ENCODE results near the gene NSD1.

The NSD1 gene

DNA sequence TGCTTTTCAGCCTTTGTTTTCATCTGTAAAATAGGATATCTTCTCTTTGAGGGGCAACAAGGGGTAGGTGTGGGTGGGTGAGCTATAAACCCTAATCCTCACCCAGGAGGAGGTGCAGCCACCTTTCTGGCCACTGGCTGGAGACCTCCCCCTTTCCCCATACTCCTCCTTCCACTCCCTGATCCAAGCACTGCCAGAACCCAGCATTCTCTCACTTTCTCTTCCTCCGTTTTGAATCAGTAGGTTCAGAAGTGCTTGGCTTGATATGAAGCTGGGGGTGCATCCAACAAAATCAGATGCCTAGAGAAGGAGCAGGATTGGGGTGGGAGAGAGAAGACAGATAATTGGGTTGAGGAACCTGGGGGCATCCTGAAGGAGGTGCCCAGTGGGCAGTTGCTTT is 6.8 kb upstream of the NSD1 start:
- 100% methylated on average over 1 of the region's 1 CpG for WGBS
- H3K23ac ChIP-seq (ENCODE audit: low read length in 2 of 2), result no peak overlapping the region
- H4K91ac ChIP-seq (ENCODE audit: low read length), result no peak overlapping the region

DNA sequence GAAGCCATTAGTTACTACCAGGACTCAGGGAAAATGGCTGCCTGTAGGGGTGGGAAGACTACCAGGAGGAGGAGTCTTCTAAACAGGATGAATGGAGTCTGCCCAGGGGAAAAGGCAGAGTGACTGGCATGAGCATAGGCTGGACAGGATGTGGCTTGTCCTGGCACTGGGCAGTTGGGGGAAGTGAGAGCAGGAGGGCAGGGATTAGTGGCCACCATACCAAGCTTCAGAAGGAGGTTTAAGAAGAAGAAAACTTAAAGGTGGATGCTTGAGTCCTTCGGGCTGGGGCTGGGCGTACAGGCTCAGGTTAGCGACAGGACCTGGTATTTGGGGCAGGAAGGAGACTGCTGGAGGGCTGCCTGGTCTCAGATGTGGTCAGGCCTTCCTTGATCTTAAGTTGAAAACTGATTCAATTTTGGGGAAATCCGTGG is 5.0 kb upstream of the NSD1 start:
- H3K9me3 ChIP-seq (ENCODE audit: control insufficient read depth, low read length), result no peaks in the 10 kb centered on the region
- no peak overlapping the region for H2BK5ac ChIP-seq (ENCODE audit: low read depth, low read length, poor library complexity, severe bottlenecking)
- no peak overlapping the region for H3K18ac ChIP-seq (ENCODE audit: low read depth in 1 of 2, low read length in 2 of 2)
- no peak overlapping the region for H4K91ac ChIP-seq (ENCODE audit: low read length)
- no peak overlapping the region for H2BK12ac ChIP-seq (ENCODE audit: low read length in 2 of 2)
- H3K14ac ChIP-seq (ENCODE audit: low read length in 2 of 2), result no peak overlapping the region
- H2BK15ac ChIP-seq (ENCODE audit: low read depth, poor library complexity, severe bottlenecking), result no peak overlapping the region
- no peak overlapping the region for H3K27ac ChIP-seq (ENCODE audit: low read length, poor library complexity, severe bottlenecking)
- H4K8ac ChIP-seq (ENCODE audit: low read length), result no peak overlapping the region
- H3K4me2 ChIP-seq (ENCODE audit: low read length, poor library complexity, severe bottlenecking), result no peak overlapping the region
- H3K4me1 ChIP-seq (ENCODE audit: control insufficient read depth, insufficient read depth, low read depth, low read length), result peaks cover 22% of the 10 kb centered on the region
- no peak overlapping the region for H3K4ac ChIP-seq (ENCODE audit: low read depth in 1 of 2, low read length in 2 of 2)
- DNase-seq, result no peak
- H3K9ac ChIP-seq (ENCODE audit: low read length), result no peak overlapping the region
- H3K27me3 ChIP-seq (ENCODE audit: control insufficient read depth in 1 of 2, insufficient read depth in 1 of 2, low read length in 2 of 2), result no peaks in the 10 kb centered on the region
- 100% methylated on average over 4 of the region's 4 CpGs for WGBS
- no peak overlapping the region for H2AFZ ChIP-seq (ENCODE audit: low read depth, low read length)
- no peaks in the 10 kb centered on the region for H3K79me1 ChIP-seq (replicated peaks; ENCODE audit: low read length, poor library complexity, severe bottlenecking)
- no peak overlapping the region for H3K4me3 ChIP-seq (ENCODE audit: insufficient read depth in 1 of 2, low read depth in 1 of 2, low read length in 2 of 2)
- H2BK120ac ChIP-seq (ENCODE audit: low read depth, low read length), result no peak overlapping the region
- no peaks in the 10 kb centered on the region for H3K36me3 ChIP-seq (ENCODE audit: control insufficient read depth in 1 of 2, insufficient read depth in 2 of 2, low read depth in 1 of 2, low read length in 2 of 2)
- no peak overlapping the region for H2AK5ac ChIP-seq (ENCODE audit: low read length, severe bottlenecking)
- no peak overlapping the region for H3K23ac ChIP-seq (ENCODE audit: low read length in 2 of 2)

More for the DNA sequence above, 6.8 kb upstream of the NSD1 start:
- Histone ChIP-seq H3K18ac (ENCODE audit: low read depth in 1 of 2, low read length in 2 of 2) (no peak overlapping the region), H3K9me3 (ENCODE audit: control insufficient read depth, low read length) (no peaks in the 10 kb centered on the region), H2BK12ac (ENCODE audit: low read length in 2 of 2) (no peak overlapping the region), H3K4ac (ENCODE audit: low read depth in 1 of 2, low read length in 2 of 2) (no peak overlapping the region), H3K4me2 (ENCODE audit: low read length, poor library complexity, severe bottlenecking) (no peak overlapping the region), H3K9ac (ENCODE audit: low read length) (no peak overlapping the region), H3K79me1 (replicated peaks; ENCODE audit: low read length, poor library complexity, severe bottlenecking) (no peaks in the 10 kb centered on the region), H3K4me3 (ENCODE audit: insufficient read depth in 1 of 2, low read depth in 1 of 2, low read length in 2 of 2) (no peak overlapping the region), H4K8ac (ENCODE audit: low read length) (no peak overlapping the region), H2BK15ac (ENCODE audit: low read depth, poor library complexity, severe bottlenecking) (no peak overlapping the region), H2AFZ (ENCODE audit: low read depth, low read length) (no peak overlapping the region), H2AK5ac (ENCODE audit: low read length, severe bottlenecking) (no peak overlapping the region), H2BK120ac (ENCODE audit: low read depth, low read length) (no peak overlapping the region), H3K27ac (ENCODE audit: low read length, poor library complexity, severe bottlenecking) (no peak overlapping the region), H3K27me3 (ENCODE audit: control insufficient read depth in 1 of 2, insufficient read depth in 1 of 2, low read length in 2 of 2) (no peaks in the 10 kb centered on the region), H3K4me1 (ENCODE audit: control insufficient read depth, insufficient read depth, low read depth, low read length) (peaks cover 7% of the 10 kb centered on the region), H2BK5ac (ENCODE audit: low read depth, low read length, poor library complexity, severe bottlenecking) (no peak overlapping the region), H3K14ac (ENCODE audit: low read length in 2 of 2) (no peak overlapping the region), H3K36me3 (ENCODE audit: control insufficient read depth in 1 of 2, insufficient read depth in 2 of 2, low read depth in 1 of 2, low read length in 2 of 2) (no peaks in the 10 kb centered on the region)
- no peak for DNase-seq

- H2BK5ac ChIP-seq (ENCODE audit: low read depth, low read length, poor library complexity, severe bottlenecking), result no peak overlapping the region
- H2AFZ ChIP-seq (ENCODE audit: low read depth, low read length), result peak overlapping the region; percentile 67
- H3K36me3 ChIP-seq (ENCODE audit: control insufficient read depth in 1 of 2, insufficient read depth in 2 of 2, low read depth in 1 of 2, low read length in 2 of 2), result peaks cover 0 to 4% of the 10 kb centered on the region in 2 experiments
- H3K4ac ChIP-seq (ENCODE audit: low read depth in 1 of 2, low read length in 2 of 2), result peak overlapping the region in 1 of 2 experiments; percentile 13
- no peaks in the 10 kb centered on the region for H3K27me3 ChIP-seq (ENCODE audit: control insufficient read depth in 1 of 2, insufficient read depth in 1 of 2, low read length in 2 of 2)
- no peak overlapping the region for H3K14ac ChIP-seq (ENCODE audit: low read length in 2 of 2)
- H3K9me3 ChIP-seq (ENCODE audit: control insufficient read depth, low read length), result no peaks in the 10 kb centered on the region
- peak overlapping the region; percentile 24 for H2AK5ac ChIP-seq (ENCODE audit: low read length, severe bottlenecking)
- H3K4me1 ChIP-seq (ENCODE audit: control insufficient read depth, insufficient read depth, low read depth, low read length), result peaks cover 24% of the 10 kb centered on the region
- H4K8ac ChIP-seq (ENCODE audit: low read length), result no peak overlapping the region
- no peak overlapping the region for H4K91ac ChIP-seq (ENCODE audit: low read length)
- H2BK12ac ChIP-seq (ENCODE audit: low read length in 2 of 2), result no peak overlapping the region
- H2BK15ac ChIP-seq (ENCODE audit: low read depth, poor library complexity, severe bottlenecking), result no peak overlapping the region
- no peak overlapping the region for H3K4me3 ChIP-seq (ENCODE audit: insufficient read depth in 1 of 2, low read depth in 1 of 2, low read length in 2 of 2)
- H3K4me2 ChIP-seq (ENCODE audit: low read length, poor library complexity, severe bottlenecking), result no peak overlapping the region
- no peak overlapping the region for H3K18ac ChIP-seq (ENCODE audit: low read depth in 1 of 2, low read length in 2 of 2)
- H3K9ac ChIP-seq (ENCODE audit: low read length), result no peak overlapping the region
- 68% methylated on average over 5 of the region's 5 CpGs for WGBS
- no peak overlapping the region for H2BK120ac ChIP-seq (ENCODE audit: low read depth, low read length)
- peaks cover 6% of the 10 kb centered on the region for H3K79me1 ChIP-seq (replicated peaks; ENCODE audit: low read length, poor library complexity, severe bottlenecking)
- peak; percentile 38 for DNase-seq
- H3K27ac ChIP-seq (ENCODE audit: low read length, poor library complexity, severe bottlenecking), result no peak overlapping the region
- H3K23ac ChIP-seq (ENCODE audit: low read length in 2 of 2), result peak overlapping the region in 1 of 2 experiments; percentile 87
Measured at GRCh38 chr5:177130211-177131018, 3.2 kb upstream of the NSD1 start.

GRCh38 chr5:177131019-177131320 is 2.6 kb upstream of the NSD1 start:
- Histone ChIP-seq H3K23ac (ENCODE audit: low read length in 2 of 2) (no peak overlapping the region), H4K91ac (ENCODE audit: low read length) (no peak overlapping the region), H3K9ac (ENCODE audit: low read length) (no peak overlapping the region), H3K79me1 (replicated peaks; ENCODE audit: low read length, poor library complexity, severe bottlenecking) (peaks cover 6% of the 10 kb centered on the region), H3K4me3 (ENCODE audit: insufficient read depth in 1 of 2, low read depth in 1 of 2, low read length in 2 of 2) (no peak overlapping the region), H3K18ac (ENCODE audit: low read depth in 1 of 2, low read length in 2 of 2) (no peak overlapping the region), H3K4me2 (ENCODE audit: low read length, poor library complexity, severe bottlenecking) (no peak overlapping the region), H2AK5ac (ENCODE audit: low read length, severe bottlenecking) (peak overlapping the region; percentile 16), H3K14ac (ENCODE audit: low read length in 2 of 2) (no peak overlapping the region), H3K4ac (ENCODE audit: low read depth in 1 of 2, low read length in 2 of 2) (no peak overlapping the region), H3K9me3 (ENCODE audit: control insufficient read depth, low read length) (no peaks in the 10 kb centered on the region), H2BK12ac (ENCODE audit: low read length in 2 of 2) (no peak overlapping the region), H2BK15ac (ENCODE audit: low read depth, poor library complexity, severe bottlenecking) (no peak overlapping the region), H3K4me1 (ENCODE audit: control insufficient read depth, insufficient read depth, low read depth, low read length) (peaks cover 27% of the 10 kb centered on the region), H3K27me3 (ENCODE audit: control insufficient read depth in 1 of 2, insufficient read depth in 1 of 2, low read length in 2 of 2) (no peaks in the 10 kb centered on the region), H3K27ac (ENCODE audit: low read length, poor library complexity, severe bottlenecking) (no peak overlapping the region), H2BK120ac (ENCODE audit: low read depth, low read length) (no peak overlapping the region), H2AFZ (ENCODE audit: low read depth, low read length) (peak overlapping the region; percentile 67), H4K8ac (ENCODE audit: low read length) (no peak overlapping the region), H2BK5ac (ENCODE audit: low read depth, low read length, poor library complexity, severe bottlenecking) (no peak overlapping the region), H3K36me3 (ENCODE audit: control insufficient read depth in 1 of 2, insufficient read depth in 2 of 2, low read depth in 1 of 2, low read length in 2 of 2) (peaks cover 0 to 9% of the 10 kb centered on the region in 2 experiments)
- 91% methylated on average over 2 of the region's 2 CpGs for WGBS
- no peak for DNase-seq
